H1 (cell line): Measurements from ENCODE around the gene MLLT6.

ENCODE experiments used
- CREB1 ChIP-seq: IDR thresholded peaks from 2 replicates; pipeline ENCODE4 v1.6.1; 2012; ENCODE audit warnings: inconsistent platforms
- CTCF ChIP-seq, 3 experiments: IDR thresholded peaks; 1 replicate in 2 of 3; 2 replicates in 1 of 3; pipeline versions ENCODE4 v1.5.1 to v1.6.1; 2011; ENCODE audit warnings: low read length in 3 of 3, mild to moderate bottlenecking in 3 of 3, inconsistent platforms in 2 of 3, low read depth in 1 of 3, moderate library complexity in 1 of 3; ENCODE audit not compliant: insufficient read depth in 1 of 3; ENCODE audit errors: control extremely low read depth in 1 of 3
- EP300 ChIP-seq, 2 experiments: IDR thresholded peaks; 1 replicate in 1 of 2; 2 replicates in 1 of 2; pipeline ENCODE4 v1.6.1; 2011 to 2012; ENCODE audit warnings: low read depth in 2 of 2, low read length in 2 of 2, mild to moderate bottlenecking in 2 of 2, borderline replicate concordance in 1 of 2, inconsistent platforms in 1 of 2, moderate library complexity in 1 of 2
- EZH2 ChIP-seq: fragments of 200-600 bp; sonication (generic); IDR thresholded peaks from 2 replicates; pipeline ENCODE4 v1.7.1; 2012; ENCODE audit warnings: low read depth, mild to moderate bottlenecking, moderate library complexity, low read length, inconsistent platforms; ENCODE audit not compliant: severe bottlenecking
- JUN ChIP-seq: IDR thresholded peaks from 2 replicates; pipeline ENCODE4 v1.6.1; 2011; ENCODE audit warnings: low read depth, mild to moderate bottlenecking, improper control_type of control experiment, low read length
- MAX ChIP-seq: IDR thresholded peaks from 2 replicates; pipeline ENCODE4 v1.6.1; 2012; ENCODE audit warnings: inconsistent platforms
- POLR2AphosphoS5 ChIP-seq: IDR thresholded peaks from 2 replicates; pipeline ENCODE4 v1.6.1; 2011; ENCODE audit warnings: low read depth, low read length
- SP2 ChIP-seq: IDR thresholded peaks from 2 replicates; pipeline ENCODE4 v1.6.1; 2012; ENCODE audit warnings: mild to moderate bottlenecking, low read length, inconsistent platforms
- TAF1 ChIP-seq: IDR thresholded peaks from 2 replicates; pipeline ENCODE4 v1.6.1; 2011; ENCODE audit warnings: mild to moderate bottlenecking, low read depth, low read length
- ZNF274 ChIP-seq: IDR thresholded peaks from 2 replicates; pipeline ENCODE4 v1.7.0; 2012; ENCODE audit warnings: low read length, borderline replicate concordance; ENCODE audit errors: extremely low read depth

- TF ChIP-seq POLR2AphosphoS5, result no peak
- no peak for TF ChIP-seq ZNF274
- no peak for TF ChIP-seq EP300 (IDR thresholded peaks at IDR 0.05; ENCODE audit: borderline replicate concordance in 1 of 2, low read depth in 2 of 2, low read length in 2 of 2)
- no peak for TF ChIP-seq CREB1
- TF ChIP-seq CTCF (IDR thresholded peaks at IDR 0.05; ENCODE audit: control extremely low read depth in 1 of 3, insufficient read depth in 1 of 3, low read depth in 1 of 3, low read length in 3 of 3), result no peak
- TF ChIP-seq EZH2, result no peak
- TF ChIP-seq TAF1, result no peak
- TF ChIP-seq JUN, result no peak
- TF ChIP-seq MAX, result no peak
- no peak for TF ChIP-seq SP2
These were observed 43.8 kb downstream of the MLLT6 start for GRCh38 chr17:38748892-38749222.
